Measurements from ENCODE around the gene NSUN5.
"Not testable (repeated sequence)": the region's sequence is repeated elsewhere in the genome, so short reads cannot be mapped to it uniquely, and the experiment has no call there.

NSUN5 gene

DNA sequence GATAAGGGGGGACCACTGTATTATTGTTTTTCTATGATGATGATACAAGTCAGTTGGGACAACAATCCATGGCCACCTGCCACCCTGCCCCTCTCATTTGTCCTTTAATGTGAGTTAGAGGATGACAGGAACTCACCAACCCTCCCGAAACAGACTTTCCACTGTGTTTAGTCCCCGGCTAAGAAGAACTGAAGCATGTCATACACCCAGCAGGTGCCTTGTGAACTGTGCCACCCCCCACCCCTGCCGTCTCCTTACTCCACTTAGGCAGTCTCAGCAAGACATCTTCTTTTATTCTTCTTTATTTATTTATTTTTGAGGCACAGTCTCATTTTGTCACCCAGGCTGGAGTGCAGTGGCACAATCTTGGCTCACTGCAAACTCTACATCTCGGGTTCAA, 40.8 kb downstream of the NSUN5 start:
- not testable (repeated sequence) for DNase-seq (ENCODE audit: low spot score)

DNA sequence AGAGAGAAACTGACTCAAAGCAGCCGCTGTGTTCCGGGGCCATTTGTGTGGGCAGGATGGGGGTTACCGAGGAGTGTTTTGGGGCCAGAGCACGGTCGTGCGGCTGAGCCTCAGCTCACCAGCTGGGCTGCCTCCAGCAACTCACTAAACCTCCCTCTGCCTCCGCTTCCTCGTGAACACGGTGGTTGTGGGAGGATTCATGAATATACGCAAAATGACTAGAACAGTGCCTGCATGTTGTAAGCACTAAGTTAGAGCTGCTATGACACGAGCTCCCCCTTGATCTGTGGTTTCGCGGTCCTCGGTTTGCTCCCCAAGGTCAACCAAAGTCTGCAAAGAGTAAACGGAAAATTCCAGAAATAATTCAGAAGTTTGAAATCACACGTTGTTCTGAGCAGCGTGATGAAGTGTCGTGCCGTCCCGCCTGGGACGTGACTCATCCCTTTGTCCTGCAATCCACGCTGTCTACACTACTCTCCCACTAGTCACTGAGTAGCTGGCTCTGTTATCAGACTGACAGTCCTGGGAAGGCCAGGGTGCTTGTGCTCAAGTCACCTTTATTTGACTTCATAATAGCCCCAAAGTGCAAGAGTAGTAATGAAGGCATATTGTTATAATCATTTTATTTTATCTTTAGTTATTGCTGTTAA, 41.8 kb downstream of the NSUN5 start:
- not testable (repeated sequence) for DNase-seq (ENCODE audit: low spot score)

DNA sequence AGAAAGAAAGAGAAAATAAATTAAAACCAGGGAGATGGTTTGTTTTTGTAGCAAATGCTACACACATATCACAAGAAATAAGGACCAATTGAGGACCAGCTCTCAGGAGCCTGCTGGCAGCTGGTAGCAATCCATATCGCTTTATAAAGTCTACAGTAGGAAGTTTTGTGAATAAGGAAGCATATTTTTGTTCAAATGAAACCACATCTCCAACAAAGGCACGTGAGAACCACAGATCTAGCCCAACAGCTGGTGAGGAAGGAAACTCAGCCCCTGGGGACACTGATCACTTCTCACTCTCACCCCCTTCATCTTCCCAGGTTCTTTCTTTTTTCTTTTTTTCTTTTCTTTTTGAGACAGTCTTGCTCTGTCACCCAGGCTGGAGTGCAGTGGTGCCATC, 46.2 kb downstream of the NSUN5 start:
- DNase-seq (ENCODE audit: low spot score) = not testable (repeated sequence)

All from activated CD4-positive, alpha-beta T cell treated with anti-CD3 and anti-CD28 coated beads, Interleukin-2, Interleukin-4, amounts not matched to agents 100 ng/mL and 50 ng/mL, durations not matched to agents 16 hours and 8 hours (primary cell).